ENCODE measurements around the gene NFKBIA. TPM values are rescaled to one million over a fixed set of nuclear protein-coding genes. Genes with fewer than 3 reads are reported as not detected.

Gene NFKBIA
- total and polyA plus RNA-seq, 2 of the 8 experiments (the other 6 are each of a cell fraction or from before 2014, with no cell fraction given) = 25.9 to 49.7 TPM

DNA sequence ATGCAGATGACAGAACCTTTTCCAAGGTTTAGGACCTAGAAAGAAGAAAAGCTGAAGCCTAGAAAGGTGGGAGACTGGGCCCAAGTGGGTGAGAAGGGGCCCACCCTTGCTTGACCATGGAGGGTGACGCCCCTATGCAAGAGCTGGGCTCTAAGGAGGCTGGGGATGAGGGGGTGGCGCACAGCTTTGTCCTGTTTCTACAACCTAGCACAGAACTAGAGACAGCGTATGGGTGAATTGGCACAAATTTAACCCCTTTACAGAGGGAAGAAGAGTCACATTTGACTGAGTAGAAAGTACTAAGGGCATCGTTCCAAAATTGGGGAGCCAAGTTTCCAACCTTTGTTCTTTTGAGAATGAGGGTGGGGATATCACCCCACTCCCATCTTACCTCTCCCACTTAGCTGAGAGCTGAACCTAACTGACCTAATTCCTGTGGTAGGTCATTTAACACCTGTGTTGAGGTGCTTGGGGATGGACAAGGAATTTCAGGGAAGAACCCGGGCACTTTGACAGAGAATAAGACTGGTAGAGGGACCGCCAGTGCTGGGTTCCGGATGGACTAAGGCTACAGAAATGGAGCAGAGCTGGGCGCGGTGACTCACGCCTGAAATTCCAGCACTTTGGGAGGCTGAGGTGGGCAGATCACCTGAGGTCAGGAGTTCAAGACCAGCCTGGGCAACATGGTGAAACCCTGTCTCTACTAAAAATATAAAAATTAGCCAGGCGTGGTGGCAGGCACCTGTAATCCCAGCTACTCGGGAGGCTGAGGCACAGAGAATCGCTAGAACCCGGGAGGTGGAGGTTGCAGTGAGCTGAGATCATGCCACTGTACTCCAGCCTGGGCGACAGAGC, 5.2 kb downstream of the NFKBIA start:
- no peak for FAIRE-seq
- H3K27ac ChIP-seq (ENCODE audit: low read depth, low read length) = no peak overlapping the region
- H3K79me2 ChIP-seq (ENCODE audit: control insufficient read depth in 1 of 2, insufficient read depth in 2 of 2, low read length in 2 of 2) = peaks cover 0 to 15% of the 10 kb centered on the region in 2 experiments; a peak in 3 of 4 replicates

More for the DNA sequence above, 5.2 kb downstream of the NFKBIA start:
- no peak overlapping the region for H4K5ac ChIP-seq (ENCODE audit: insufficient read length, low read depth, low read length)
- no peak overlapping the region for H2AK5ac ChIP-seq (ENCODE audit: low read depth, low read length)
- H3K4me3 ChIP-seq (ENCODE audit: extremely low read depth in 1 of 4, insufficient read depth in 2 of 4, low read depth in 3 of 4, low read length in 4 of 4) = no peak overlapping the region
- peaks cover 12 to 31% (median 24%) of the 10 kb centered on the region in 4 experiments for H3K36me3 ChIP-seq (ENCODE audit: control insufficient read depth in 2 of 4, insufficient read depth in 4 of 4, low read length in 3 of 4)
- H2BK120ac ChIP-seq (replicated peaks; ENCODE audit: low read depth, low read length) = no peak overlapping the region
- no peak overlapping the region for H2AFZ ChIP-seq (ENCODE audit: low read length)
- no peak overlapping the region for H3K4me2 ChIP-seq (ENCODE audit: insufficient read depth in 1 of 2, low read depth in 2 of 2, low read length in 2 of 2)
- no peak overlapping the region for H2BK5ac ChIP-seq (ENCODE audit: low read depth, low read length)
- 0 out of 2 replicates have a peak overlapping the region, but pooled peaks have one; percentile 72 for H2BK15ac ChIP-seq (ENCODE audit: low read length)
- peaks cover 5% of the 10 kb centered on the region; the same call in 1 of the 2 replicates for H3K23me2 ChIP-seq (ENCODE audit: low read depth, low read length)
- TF ChIP-seq RNF2 (IDR thresholded peaks at IDR 0.05; ENCODE audit: borderline replicate concordance, low read depth, low read length, missing control alignments, poor library complexity, severe bottlenecking) = no peak
- TF ChIP-seq SUZ12 (IDR thresholded peaks at IDR 0.05; ENCODE audit: low read length) = no peak
- no peak for TF ChIP-seq RAD21 (IDR thresholded peaks at IDR 0.05 in 1 of 2, conservative IDR thresholded peaks at IDR 0.05 in 1 of 2; ENCODE audit: low read depth in 2 of 2, low read length in 2 of 2)
- TF ChIP-seq POLR2A (IDR thresholded peaks at IDR 0.05; ENCODE audit: control extremely low read depth in 1 of 2, low read depth in 2 of 2, low read length in 2 of 2) = peak in 1 of 2 experiments; percentile 30; a peak in 2 of 3 replicates
- TF ChIP-seq NANOG (IDR thresholded peaks at IDR 0.05; ENCODE audit: insufficient read depth, low read depth, low read length, poor library complexity, severe bottlenecking) = no peak
- H3K79me1 ChIP-seq (ENCODE audit: low read depth, low read length) = peaks cover 6% of the 10 kb centered on the region; the same call in 1 of the 2 replicates
- no peak overlapping the region for H4K8ac ChIP-seq (ENCODE audit: extremely low read depth, insufficient read depth, low read length)
- no peak overlapping the region for H3K14ac ChIP-seq (ENCODE audit: insufficient read length)
- peaks cover 2 to 3% of the 10 kb centered on the region in 2 experiments for H4K20me1 ChIP-seq (replicated peaks in 1 of 2; ENCODE audit: control insufficient read depth in 1 of 2, insufficient read depth in 2 of 2, low read length in 2 of 2)
- no peaks in the 10 kb centered on the region for H3K27me3 ChIP-seq (replicated peaks in 1 of 4; ENCODE audit: control insufficient read depth in 3 of 4, extremely low read depth in 1 of 4, insufficient read depth in 3 of 4, low read length in 3 of 4)
- H4K91ac ChIP-seq (replicated peaks; ENCODE audit: insufficient read length, low read length) = no peak overlapping the region
- no peak overlapping the region for H2BK20ac ChIP-seq (ENCODE audit: low read length)
- ChIA-PET CTCF (ENCODE audit: partially characterized antibody) (interaction anchor here (0.5 to 2.2 kb wide), 6 partner anchors 9 to 1472 kb away, joined by 3 to 9 read pairs (median 3); no protein-coding TSS in a partner anchor), POLR2A (ENCODE audit: partially characterized antibody) (interaction anchor here (0.5 to 1.6 kb wide), 5 partner anchors 9 to 78 kb away, joined by 3 to 5 read pairs (median 3); no protein-coding TSS in a partner anchor)
- H2BK12ac ChIP-seq (ENCODE audit: low read depth, low read length) = peak overlapping the region; percentile 50; the same call in 1 of the 2 replicates
- no peak overlapping the region for H3K56ac ChIP-seq (replicated peaks; ENCODE audit: insufficient read length, low read depth, low read length)
- WGBS, 2 experiments (ENCODE audit: extremely low coverage in 1 of 2, insufficient coverage in 1 of 2, insufficient read length in 1 of 2, insufficient replicate concordance in 2 of 2, low coverage in 1 of 2, low lambda C conversion rate in 2 of 2, missing lambda C conversion rate in 1 of 2) = 94% methylated on average over 13 of the region's 15 CpGs; no CpG with 5 or more reads in 1 of the 2 experiments
- peaks cover 5 to 20% (median 16%) of the 10 kb centered on the region in 4 experiments for H3K4me1 ChIP-seq (replicated peaks in 1 of 4; ENCODE audit: control insufficient read depth in 3 of 4, insufficient read depth in 4 of 4, low read length in 3 of 4)
- no peak overlapping the region for H3K9ac ChIP-seq (replicated peaks in 1 of 4; ENCODE audit: extremely low read depth in 1 of 4, low read depth in 3 of 4, low read length in 3 of 4)
- DNase-seq (ENCODE audit: low read depth in 1 of 2, low spot score in 2 of 2) = no peak
- H3K9me3 ChIP-seq (ENCODE audit: insufficient read depth in 2 of 2, low read depth in 1 of 2, low read length in 1 of 2) = no peaks in the 10 kb centered on the region
- no peak overlapping the region for H3K4ac ChIP-seq (replicated peaks; ENCODE audit: insufficient read length, low read depth, low read length)
- no peak overlapping the region for H3K23ac ChIP-seq (ENCODE audit: insufficient read length)
- no peak overlapping the region; the same call in 1 of the 2 replicates for H3K18ac ChIP-seq (ENCODE audit: extremely low read depth, low read length)

Measured in H1 (cell line).